Measurements from ENCODE around the gene FAM153A. TPM values are rescaled to one million over a fixed set of nuclear protein-coding genes. Genes with fewer than 3 reads are reported as not detected.

Gene FAM153A
- total RNA-seq, result not detected in 2 replicates

GRCh38 chr5:177782792-177783633 is at the start of gene FAM153A:
FAM153A (minus strand) TSS chr5:177782899.

Other genes starting within 250 kb of the FAM153A start
- 17.2 and 24.9 TPM in 2 replicates for gene FAM193B, start 228.3 kb downstream of the FAM153A start, total RNA-seq
- 354 and 386 TPM in 2 replicates for gene TMED9, start 190.7 kb downstream of the FAM153A start, total RNA-seq
- 72.1 and 94.4 TPM in 2 replicates for gene B4GALT7, start 182.8 kb downstream of the FAM153A start, total RNA-seq
- not detected in 2 replicates for gene PROP1, start 213.3 kb upstream of the FAM153A start, total RNA-seq